ENCODE results near the gene CCDC142.

- TF ChIP-seq CTCF (IDR thresholded peaks at IDR 0.05) (no peak), POLR2A (IDR thresholded peaks at IDR 0.05) (no peak), POLR2AphosphoS5 (IDR thresholded peaks at IDR 0.05; ENCODE audit: insufficient read depth in 1 of 2, low read depth in 1 of 2) (peak in 1 of 2 donors; percentile 43)
Measured at GRCh38 chr2:74441690-74442482, 40.9 kb downstream of the CCDC142 start, which contains the start of gene RTKN.
